Measurements from ENCODE around the gene HSPA1L.
"Not testable (repeated sequence)": the region's sequence is repeated elsewhere in the genome, so short reads cannot be mapped to it uniquely, and the experiment has no call there.

The HSPA1L gene

DNA sequence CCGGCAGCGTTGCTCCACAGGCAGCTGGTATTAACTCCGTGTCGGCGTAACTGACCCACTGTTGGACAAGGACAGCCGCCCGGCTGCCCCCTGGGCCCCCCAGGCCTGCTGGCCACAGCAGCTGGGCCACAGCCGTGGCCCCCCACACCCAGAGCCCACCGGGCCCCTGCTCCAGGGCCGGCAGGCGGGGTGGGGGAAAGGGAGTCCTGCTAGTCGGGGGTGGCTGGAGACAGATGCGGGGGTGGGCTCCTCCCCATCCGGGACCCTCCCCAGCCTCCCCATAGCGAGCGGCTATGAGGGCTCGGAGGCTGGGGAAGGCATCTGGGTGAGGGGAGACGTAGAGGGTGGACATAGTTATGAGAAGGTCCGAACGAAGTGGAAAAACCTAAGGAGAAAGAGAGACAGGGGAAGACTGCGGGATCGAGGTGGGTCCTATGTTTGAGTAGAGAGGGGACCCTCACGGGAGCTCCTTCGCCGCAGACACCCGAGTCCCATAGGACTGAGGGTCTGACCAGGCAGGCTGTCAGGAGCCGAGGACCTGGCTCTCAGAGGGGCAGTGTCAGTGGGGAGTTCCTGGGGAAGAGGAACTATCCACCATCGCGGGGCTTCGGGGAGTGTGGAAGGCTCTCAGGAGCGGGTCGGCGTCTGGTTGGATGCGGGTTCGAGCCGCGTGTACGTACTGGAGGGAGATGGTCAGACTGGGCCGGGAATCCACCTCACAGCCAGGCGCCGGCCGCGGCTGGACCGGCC is 20.0 kb downstream of the HSPA1L start:
- Histone ChIP-seq H3K4me1 (ENCODE audit: insufficient read depth, low read length, severe bottlenecking) (peaks cover 29% of the 10 kb centered on the region), H3K27ac (ENCODE audit: low read depth, low read length, poor library complexity, severe bottlenecking) (peak overlapping the region; percentile 11), H3F3A (ENCODE audit: insufficient read depth, low read length) (0 out of 2 replicates have a peak, but pooled peaks cover 6% of the 10 kb centered on the region), H4K20me1 (ENCODE audit: insufficient read depth, low read length) (no peaks in the 10 kb centered on the region), H3K27me3 (ENCODE audit: insufficient read depth, low read length) (no peaks in the 10 kb centered on the region), H2AFZ (ENCODE audit: low read length) (no peak overlapping the region), H3K4me2 (ENCODE audit: low read length) (peak overlapping the region; percentile 81), H3K9ac (ENCODE audit: low read length) (peak overlapping the region; percentile 92), H3K9me2 (ENCODE audit: low read depth, low read length) (no peaks in the 10 kb centered on the region), H3K79me2 (ENCODE audit: insufficient read depth, low read length) (peaks cover 14% of the 10 kb centered on the region; the same call in 1 of the 2 replicates), H3K36me3 (ENCODE audit: insufficient read depth, low read length) (peaks cover 37% of the 10 kb centered on the region), H3K4me3 (ENCODE audit: low read depth, low read length, poor library complexity, severe bottlenecking) (peak overlapping the region; percentile 82), H3K9me3 (ENCODE audit: low read length) (no peaks in the 10 kb centered on the region)
- no peak for TF ChIP-seq CTCF (IDR thresholded peaks at IDR 0.05; ENCODE audit: low read length)
- no peak for TF ChIP-seq EZH2 (IDR thresholded peaks at IDR 0.05; ENCODE audit: borderline replicate concordance, low read length)

GRCh38 chr6:31794294-31794865 is 20.7 kb downstream of the HSPA1L start:
- Histone ChIP-seq H3K9me3 (ENCODE audit: low read length) (no peaks in the 10 kb centered on the region), H3K4me2 (ENCODE audit: low read length) (peak overlapping the region; percentile 81), H3K36me3 (ENCODE audit: insufficient read depth, low read length) (peaks cover 39% of the 10 kb centered on the region), H3K4me3 (ENCODE audit: low read depth, low read length, poor library complexity, severe bottlenecking) (peak overlapping the region; percentile 82), H3K27ac (ENCODE audit: low read depth, low read length, poor library complexity, severe bottlenecking) (peak overlapping the region; percentile 11), H3K79me2 (ENCODE audit: insufficient read depth, low read length) (peaks cover 14% of the 10 kb centered on the region; the same call in 1 of the 2 replicates), H4K20me1 (ENCODE audit: insufficient read depth, low read length) (no peaks in the 10 kb centered on the region), H3K4me1 (ENCODE audit: insufficient read depth, low read length, severe bottlenecking) (peaks cover 34% of the 10 kb centered on the region), H3F3A (ENCODE audit: insufficient read depth, low read length) (0 out of 2 replicates have a peak, but pooled peaks cover 6% of the 10 kb centered on the region), H3K9ac (ENCODE audit: low read length) (peak overlapping the region; percentile 92), H3K27me3 (ENCODE audit: insufficient read depth, low read length) (no peaks in the 10 kb centered on the region), H2AFZ (ENCODE audit: low read length) (no peak overlapping the region), H3K9me2 (ENCODE audit: low read depth, low read length) (no peaks in the 10 kb centered on the region)
- TF ChIP-seq CTCF (IDR thresholded peaks at IDR 0.05; ENCODE audit: low read length) (no peak), EZH2 (IDR thresholded peaks at IDR 0.05; ENCODE audit: borderline replicate concordance, low read length) (no peak)

DNA sequence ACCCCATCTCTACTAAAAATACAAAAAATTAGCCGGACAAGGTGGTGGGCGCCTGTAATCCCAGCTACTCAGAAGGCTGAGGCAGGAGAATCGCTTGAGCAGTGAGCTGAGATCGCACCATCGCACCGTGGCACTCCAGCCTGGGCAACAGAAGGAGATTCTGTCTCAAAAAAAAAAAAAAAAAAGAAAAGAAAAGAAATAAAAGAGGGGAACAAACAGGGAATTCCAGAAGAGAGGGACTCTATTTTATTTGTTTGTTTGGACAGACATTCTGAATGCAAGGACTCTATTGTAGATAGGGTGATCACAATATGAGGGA is 21.2 kb downstream of the HSPA1L start:
- not testable (repeated sequence) for H3K9me2 ChIP-seq (ENCODE audit: low read depth, low read length); H3F3A ChIP-seq (ENCODE audit: insufficient read depth, low read length); H2AFZ ChIP-seq (ENCODE audit: low read length); H3K9me3 ChIP-seq (ENCODE audit: low read length); H3K27me3 ChIP-seq (ENCODE audit: insufficient read depth, low read length); H4K20me1 ChIP-seq (ENCODE audit: insufficient read depth, low read length)
- Histone ChIP-seq H3K4me2 (ENCODE audit: low read length) (peak overlapping the region; percentile 81), H3K79me2 (ENCODE audit: insufficient read depth, low read length) (peaks cover 14% of the 10 kb centered on the region; the same call in 1 of the 2 replicates), H3K4me1 (ENCODE audit: insufficient read depth, low read length, severe bottlenecking) (peaks cover 39% of the 10 kb centered on the region), H3K27ac (ENCODE audit: low read depth, low read length, poor library complexity, severe bottlenecking) (peak overlapping the region; percentile 11), H3K9ac (ENCODE audit: low read length) (peak overlapping the region; percentile 92; the same call in 1 of the 2 replicates), H3K4me3 (ENCODE audit: low read depth, low read length, poor library complexity, severe bottlenecking) (peak overlapping the region; percentile 82), H3K36me3 (ENCODE audit: insufficient read depth, low read length) (peaks cover 44% of the 10 kb centered on the region)
